HEK293T (cell line): ENCODE results near the gene MGA.
A peak's percentile ranks its signal among the peaks of the same experiment; 100 is the strongest.

Source experiments
- ARNT ChIP-seq: fragments of 450-650 bp; IDR thresholded peaks from 2 replicates; pipeline ENCODE4 v1.6.1; 2017; ENCODE audit warnings: mild to moderate bottlenecking
- BHLHE40 ChIP-seq: fragments of 450-650 bp; IDR thresholded peaks from 2 replicates; pipeline ENCODE4 v1.6.1; 2016; ENCODE audit warnings: mild to moderate bottlenecking, moderate library complexity, borderline replicate concordance
- CTBP1 ChIP-seq: fragments of 450-650 bp; IDR thresholded peaks from 2 replicates; pipeline ENCODE4 v1.6.1; 2016; ENCODE audit warnings: borderline replicate concordance
- ELF4 ChIP-seq: fragments of 450-650 bp; IDR thresholded peaks from 2 replicates; pipeline ENCODE4 v1.6.1; 2017; ENCODE audit warnings: antibody characterized with exemption
- FOXM1 ChIP-seq: fragments of 450-650 bp; IDR thresholded peaks from 2 replicates; pipeline ENCODE4 v1.6.1; 2017; ENCODE audit warnings: mild to moderate bottlenecking, borderline replicate concordance
- HDGF ChIP-seq: fragments of 450-650 bp; IDR thresholded peaks from 2 replicates; pipeline ENCODE4 v1.6.1; 2017; ENCODE audit warnings: antibody characterized with exemption, borderline replicate concordance
- L3MBTL2 ChIP-seq: fragments of 450-650 bp; conservative IDR thresholded peaks from 2 replicates; pipeline ENCODE4 v1.6.1; 2016; ENCODE audit warnings: mild to moderate bottlenecking
- LEF1 ChIP-seq: fragments of 450-650 bp; IDR thresholded peaks from 2 replicates; pipeline ENCODE4 v1.6.1; 2017; ENCODE audit warnings: mild to moderate bottlenecking, borderline replicate concordance
- NFRKB ChIP-seq: fragments of 450-650 bp; IDR thresholded peaks from 2 replicates; pipeline ENCODE4 v1.6.1; 2016; ENCODE audit warnings: mild to moderate bottlenecking, moderate library complexity
- SP1 ChIP-seq: fragments of 450-650 bp; IDR thresholded peaks from 2 replicates; pipeline ENCODE4 v1.6.1; 2017
- SUZ12 ChIP-seq: fragments of 450-650 bp; IDR thresholded peaks from 2 replicates; pipeline ENCODE4 v1.6.1; 2016; ENCODE audit warnings: mild to moderate bottlenecking
- TARDBP ChIP-seq: fragments of 450-650 bp; IDR thresholded peaks from 2 replicates; pipeline ENCODE4 v1.6.1; 2016
- ZNF384 ChIP-seq: fragments of 450-650 bp; IDR thresholded peaks from 2 replicates; pipeline ENCODE4 v1.6.1; 2016

- TF ChIP-seq FOXM1, result no peak
- no peak for TF ChIP-seq ELF4
- TF ChIP-seq SUZ12, result no peak
- TF ChIP-seq CTBP1, result no peak
- no peak for TF ChIP-seq NFRKB
- no peak for TF ChIP-seq SP1
- no peak for TF ChIP-seq LEF1
- TF ChIP-seq ARNT, result no peak
- TF ChIP-seq BHLHE40, result no peak
- no peak for TF ChIP-seq TARDBP
- TF ChIP-seq L3MBTL2, result peak; percentile 54; the same call in 1 of the 2 replicates
- TF ChIP-seq HDGF, result 0 out of 2 replicates have a peak, but pooled peaks have one; percentile 51
- TF ChIP-seq ZNF384, result no peak
Observed at GRCh38 chr15:41774062-41774881, 114.1 kb downstream of the MGA start, which contains the start of gene MAPKBP1.
